IMR-90 (cell line): ENCODE data around the gene WEE1. TPM values are rescaled to one million over a fixed set of nuclear protein-coding genes. Genes with fewer than 3 reads are reported as not detected.
A peak's percentile ranks its signal among the peaks of the same experiment; 100 is the strongest.

Experiments used
- ATAC-seq: fragments of 200-7000 bp; cut with Tn5 transposase; 2 replicates; pipeline ENCODE4 v1.9.1; 2020; ENCODE audit warnings: low read depth, mild to moderate bottlenecking, moderate library complexity
- BruUV-seq: library from RNA; stranded (reverse); fragments of 400-500 nt; replicated peaks from 2 replicates; lab custom pipeline; 2021; lab: Mats Ljungman, UMichigan
- CTCF ChIA-PET: fragments of 300-600 bp; formaldehyde crosslinking; extraction: SDS; loops from one replicate; lab custom pipeline; 2021; ENCODE audit warnings: antibody characterized with exemption; lab: Yijun Ruan, JAX
- POLR2A ChIA-PET: fragments of 300-600 bp; sonication (Branson Sonifier 250); formaldehyde crosslinking; loops from one replicate; lab custom pipeline; 2022; ENCODE audit warnings: antibody characterized with exemption; ENCODE audit not compliant: unreplicated experiment; lab: Charles Lee
- DNase-seq: peaks from one replicate; pipeline ENCODE4 v3.0.0; 2013
- H2AFZ ChIP-seq: replicated peaks from 2 replicates; pipeline ENCODE3; 2013; ENCODE audit warnings: low read length, mild to moderate bottlenecking; ENCODE audit not compliant: poor library complexity
- H2AK5ac ChIP-seq: 2 replicates; pipeline ENCODE4 v1.6.1; 2013; ENCODE audit warnings: low read depth, low read length, inconsistent platforms
- H2AK9ac ChIP-seq: replicated peaks from 2 replicates; pipeline ENCODE3; 2013; ENCODE audit warnings: mild to moderate bottlenecking, low read depth, low read length, moderate library complexity; ENCODE audit not compliant: poor library complexity
- H2BK120ac ChIP-seq: 2 replicates; pipeline ENCODE4 v1.6.1; 2013; ENCODE audit warnings: low read depth, low read length, inconsistent platforms
- H2BK15ac ChIP-seq: 3 replicates; pipeline ENCODE4 v1.6.1; 2013; ENCODE audit warnings: low read depth, low read length, inconsistent platforms
- H2BK20ac ChIP-seq: 2 replicates; pipeline ENCODE4 v1.6.1; 2013; ENCODE audit warnings: low read depth, mild to moderate bottlenecking, inconsistent platforms, low read length, moderate library complexity
- H2BK5ac ChIP-seq: 2 replicates; pipeline ENCODE4 v1.6.1; 2013; ENCODE audit warnings: mild to moderate bottlenecking, low read depth, low read length, inconsistent platforms; ENCODE audit not compliant: poor library complexity, severe bottlenecking
- H3K14ac ChIP-seq: replicated peaks from 2 replicates; pipeline ENCODE4 v1.6.1; 2013; ENCODE audit warnings: low read depth, low read length, inconsistent platforms
- H3K18ac ChIP-seq: 2 replicates; pipeline ENCODE4 v1.6.1; 2013; ENCODE audit warnings: low read depth, low read length, control low read depth
- H3K23ac ChIP-seq: 2 replicates; pipeline ENCODE4 v1.6.1; 2013; ENCODE audit warnings: low read depth, low read length, inconsistent platforms
- H3K27ac ChIP-seq: 2 replicates; pipeline ENCODE4 v1.5.1; 2013; ENCODE audit warnings: mild to moderate bottlenecking, control low read depth, low read length; ENCODE audit not compliant: insufficient read depth
- H3K27me3 ChIP-seq: 2 replicates; pipeline ENCODE4 v1.6.1; 2013; ENCODE audit warnings: low read length; ENCODE audit not compliant: control insufficient read depth, insufficient read depth
- H3K36me3 ChIP-seq: 2 replicates; pipeline ENCODE4 v1.6.1; 2013; ENCODE audit warnings: low read length, mixed read lengths; ENCODE audit not compliant: control insufficient read depth, insufficient read depth
- H3K4ac ChIP-seq: 2 replicates; pipeline ENCODE4 v1.6.1; 2013; ENCODE audit warnings: low read depth, low read length, inconsistent platforms
- H3K4me1 ChIP-seq: 2 replicates; pipeline ENCODE4 v1.6.1; 2013; ENCODE audit warnings: low read length, mixed read lengths; ENCODE audit not compliant: control insufficient read depth, insufficient read depth
- H3K4me2 ChIP-seq: 2 replicates; pipeline ENCODE4 v1.6.1; 2013; ENCODE audit warnings: low read depth, mild to moderate bottlenecking, control low read depth, low read length, moderate library complexity
- H3K4me3 ChIP-seq: 2 replicates; pipeline ENCODE4 v1.5.1; 2013; ENCODE audit warnings: low read depth, mild to moderate bottlenecking, control low read depth, low read length, moderate library complexity; ENCODE audit not compliant: insufficient read depth
- H3K56ac ChIP-seq: 2 replicates; pipeline ENCODE4 v1.6.1; 2013; ENCODE audit warnings: low read length, inconsistent platforms; ENCODE audit not compliant: insufficient read depth; ENCODE audit errors: extremely low read depth
- H3K79me1 ChIP-seq, 2 experiments: 2 replicates each; pipeline ENCODE4 v1.6.1; 2013; ENCODE audit warnings: low read length in 2 of 2, inconsistent platforms in 1 of 2, low read depth in 1 of 2
- H3K9ac ChIP-seq: 2 replicates; pipeline ENCODE4 v1.6.1; 2013; ENCODE audit warnings: low read depth, low read length, control low read depth
- H3K9me1 ChIP-seq: 2 replicates; pipeline ENCODE4 v1.6.1; 2013; ENCODE audit warnings: low read length, inconsistent platforms; ENCODE audit not compliant: insufficient read depth
- H3K9me3 ChIP-seq: 2 replicates; pipeline ENCODE4 v1.6.1; 2013; ENCODE audit warnings: low read length; ENCODE audit not compliant: control insufficient read depth, insufficient read depth
- H4K20me1 ChIP-seq: 2 replicates; pipeline ENCODE4 v1.6.1; 2013; ENCODE audit warnings: low read length, inconsistent platforms; ENCODE audit not compliant: insufficient read depth
- H4K5ac ChIP-seq: 2 replicates; pipeline ENCODE4 v1.6.1; 2013; ENCODE audit warnings: mild to moderate bottlenecking, low read depth, low read length, control low read depth
- H4K8ac ChIP-seq, 2 experiments: 2 replicates each; pipeline ENCODE4 v1.6.1; 2013; ENCODE audit warnings: low read depth in 2 of 2, low read length in 2 of 2, control low read depth in 1 of 2, inconsistent platforms in 1 of 2
- H4K91ac ChIP-seq: 2 replicates; pipeline ENCODE4 v1.6.1; 2013; ENCODE audit warnings: low read depth, low read length, inconsistent platforms; ENCODE audit not compliant: insufficient read depth
- CEBPB ChIP-seq: IDR thresholded peaks from 2 replicates; pipeline ENCODE4 v1.6.1; 2012; ENCODE audit warnings: low read depth, low read length, improper control_type of control experiment
- RFX5 ChIP-seq: IDR thresholded peaks from 2 replicates; pipeline ENCODE4 v1.8.0; 2012; ENCODE audit warnings: low read depth, mild to moderate bottlenecking, low read length, moderate library complexity
- WGBS, 2 experiments: methylation state at CpG; one replicate each; pipeline versions ENCODE4 v1.1.5 to v1.1.7; 2013; ENCODE audit warnings: missing lambda C conversion rate in 2 of 2; ENCODE audit not compliant: insufficient read length in 1 of 2; ENCODE audit errors: extremely low coverage in 2 of 2; 5-methylcytosine and 5-hydroxymethylcytosine counted together
- dilution Hi-C: fragments of 300-500 bp; cut with HindIII; formaldehyde crosslinking; loops from one replicate; pipeline ENCODE4 v1.14.3; 2018; ENCODE audit warnings: low sequenced_read_pairs; ENCODE audit not compliant: unreplicated experiment
- in situ Hi-C: fragments of 300-500 bp; cut with MboI; formaldehyde crosslinking; loops from 3 replicates; pipeline ENCODE4 v1.14.3; 2019; ENCODE audit warnings: low sequenced_read_pairs, inconsistent platforms, mixed read lengths
- intact Hi-C: fragments of 100-400 bp; cut with micrococcal nuclease; formaldehyde crosslinking; loops from 2 replicates; pipeline ENCODE4 v1.10.0; 2022
- polyA plus RNA-seq, 3 experiments: library from polyadenylated mRNA; depleted of rRNA; stranded (reverse); fragments of >200 nt; gene quantifications; 2 replicates each; pipeline ENCODE4 v1.2.3, GENCODE V29; 2012; ENCODE audit warnings: low replicate concordance in 1 of 3
- total RNA-seq: library from RNA; depleted of rRNA; stranded (reverse); fragments of >200 nt; gene quantifications from 2 replicates; pipeline ENCODE4 v1.2.3, GENCODE V29; 2012
- TF ChIP-seq, protein P1 (sequence below): conservative IDR thresholded peaks from 2 replicates; pipeline ENCODE4 v1.5.1; 2012; ENCODE audit warnings: mild to moderate bottlenecking, low read depth, low read length, improper control_type of control experiment

The WEE1 gene
- total and polyA plus RNA-seq, 2 of the 4 experiments (the other 2 are of a cell fraction) = 26.5 to 29.2 TPM

DNA sequence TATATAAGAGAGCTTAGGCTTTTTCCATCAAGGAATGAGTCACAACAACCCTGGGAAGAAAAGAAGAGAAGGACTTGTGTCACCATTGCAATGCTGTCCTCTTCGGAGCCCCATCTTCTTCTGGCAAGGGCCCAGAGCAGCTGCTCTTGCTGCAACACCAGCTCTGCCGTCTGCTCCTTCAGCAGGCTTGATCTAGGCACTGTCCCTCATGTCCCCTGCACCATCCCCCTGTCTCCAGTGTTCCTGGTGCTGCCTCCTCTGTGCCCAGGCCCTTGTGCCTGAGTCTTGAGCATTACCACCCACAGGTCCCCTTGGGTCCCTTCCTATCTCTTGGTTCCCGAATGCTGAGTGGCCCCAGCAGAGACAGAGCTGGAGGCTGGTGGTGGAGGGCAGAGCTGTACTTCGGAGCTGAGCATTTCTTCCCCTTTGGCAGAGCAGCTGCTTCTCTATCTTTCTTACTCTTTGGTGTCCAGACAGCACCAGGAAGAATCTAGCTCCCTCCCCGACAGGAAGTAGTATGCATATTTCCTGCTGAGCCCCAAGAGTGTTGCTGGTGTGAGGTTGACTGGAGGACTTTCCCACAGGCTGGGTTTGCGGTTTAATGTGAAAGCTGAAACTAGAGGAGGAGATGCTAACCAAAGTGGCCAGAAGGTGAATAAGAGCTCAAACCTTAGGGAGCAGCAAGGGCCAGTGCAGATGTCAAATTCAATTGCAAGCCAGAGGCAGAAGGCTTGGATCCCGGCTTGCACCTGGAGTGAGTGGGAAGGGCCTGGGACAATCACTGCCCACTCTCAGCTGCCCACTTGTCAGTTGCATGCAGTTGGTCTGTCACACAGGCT, 27.8 kb downstream of the WEE1 start:
- H3K4me3 ChIP-seq = no peak overlapping the region
- ChIA-PET POLR2A (no interaction called here), CTCF (interaction anchor here (0.8 to 1.1 kb wide), 2 partner anchors 12 to 46 kb away, joined by 3 to 4 read pairs; no protein-coding TSS in a partner anchor)
- DNase-seq (peak; percentile 89), ATAC-seq (peak; percentile 73)
- H4K20me1 ChIP-seq = no peaks in the 10 kb centered on the region
- dilution Hi-C loops (no loop called here), in situ Hi-C loops (loop anchor here (25.0 kb wide), 1 partner anchor 711 kb away; the partner anchor contains the start of gene ADM), intact Hi-C loops (no loop called here)
- H3K79me1 ChIP-seq = no peaks in the 10 kb centered on the region; a peak in 1 of 4 replicates
- H2BK15ac ChIP-seq = peak overlapping the region; percentile 83; the same call in 2 of the 3 replicates
- H3K27ac ChIP-seq = peak overlapping the region; percentile 57
- H4K91ac ChIP-seq = peak overlapping the region; percentile 89
- WGBS, 2 experiments = 57% methylated on average over 2 of the region's 7 CpGs; no CpG with 5 or more reads in 1 of the 2 experiments
- H3K56ac ChIP-seq = peak overlapping the region; percentile 58; the same call in 1 of the 2 replicates
- peak overlapping the region; percentile 69 for H2BK20ac ChIP-seq
- peak overlapping the region; percentile 85 for H2AFZ ChIP-seq
- no peaks in the 10 kb centered on the region for H3K27me3 ChIP-seq
- peaks cover 18% of the 10 kb centered on the region for H3K9me1 ChIP-seq
- H2AK5ac ChIP-seq = peak overlapping the region; percentile 93
- H3K23ac ChIP-seq = peak overlapping the region; percentile 92
- H3K9ac ChIP-seq = peak overlapping the region; percentile 31; the same call in 1 of the 2 replicates
- H2BK5ac ChIP-seq = peak overlapping the region; percentile 74
- H3K4me1 ChIP-seq = peaks cover 11% of the 10 kb centered on the region
- H3K4ac ChIP-seq = peak overlapping the region; percentile 93
- no peaks in the 10 kb centered on the region for H3K9me3 ChIP-seq
- H3K4me2 ChIP-seq = peak overlapping the region; percentile 44
- H2AK9ac ChIP-seq = peak overlapping the region; percentile 74
- peak overlapping the region; percentile 95 for H3K14ac ChIP-seq
- BruUV-seq = no TSS peak
- peak overlapping the region; percentile 87 to 89 for H4K8ac ChIP-seq
- H3K18ac ChIP-seq = peak overlapping the region; percentile 74
- H2BK120ac ChIP-seq = peak overlapping the region; percentile 84
- no peaks in the 10 kb centered on the region for H3K36me3 ChIP-seq
- H4K5ac ChIP-seq = peak overlapping the region; percentile 81
- TF ChIP-seq RFX5 = no peak
- TF ChIP-seq, protein P1, sequence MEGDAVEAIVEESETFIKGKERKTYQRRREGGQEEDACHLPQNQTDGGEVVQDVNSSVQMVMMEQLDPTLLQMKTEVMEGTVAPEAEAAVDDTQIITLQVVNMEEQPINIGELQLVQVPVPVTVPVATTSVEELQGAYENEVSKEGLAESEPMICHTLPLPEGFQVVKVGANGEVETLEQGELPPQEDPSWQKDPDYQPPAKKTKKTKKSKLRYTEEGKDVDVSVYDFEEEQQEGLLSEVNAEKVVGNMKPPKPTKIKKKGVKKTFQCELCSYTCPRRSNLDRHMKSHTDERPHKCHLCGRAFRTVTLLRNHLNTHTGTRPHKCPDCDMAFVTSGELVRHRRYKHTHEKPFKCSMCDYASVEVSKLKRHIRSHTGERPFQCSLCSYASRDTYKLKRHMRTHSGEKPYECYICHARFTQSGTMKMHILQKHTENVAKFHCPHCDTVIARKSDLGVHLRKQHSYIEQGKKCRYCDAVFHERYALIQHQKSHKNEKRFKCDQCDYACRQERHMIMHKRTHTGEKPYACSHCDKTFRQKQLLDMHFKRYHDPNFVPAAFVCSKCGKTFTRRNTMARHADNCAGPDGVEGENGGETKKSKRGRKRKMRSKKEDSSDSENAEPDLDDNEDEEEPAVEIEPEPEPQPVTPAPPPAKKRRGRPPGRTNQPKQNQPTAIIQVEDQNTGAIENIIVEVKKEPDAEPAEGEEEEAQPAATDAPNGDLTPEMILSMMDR = no peak
- TF ChIP-seq CEBPB = peak; percentile 11; the same call in 1 of the 2 replicates
